BJ (cell line): ENCODE measurements around the gene GBF1. TPM values are rescaled to one million over a fixed set of nuclear protein-coding genes. Genes with fewer than 3 reads are reported as not detected.

ENCODE experiments used
- CTCF ChIA-PET: fragments of 350-600 bp; formaldehyde crosslinking; extraction: SDS; loops from one replicate; lab custom pipeline; 2021; ENCODE audit warnings: antibody characterized with exemption, inconsistent platforms; lab: Yijun Ruan, JAX
- POLR2A ChIA-PET: fragments of 300-600 bp; sonication (Branson Sonifier 250); formaldehyde crosslinking; extraction: SDS; loops from one replicate; lab custom pipeline; 2021; ENCODE audit warnings: antibody characterized with exemption; lab: Charles Lee
- DNase-seq: peaks from one replicate; pipeline ENCODE4 v3.0.0-alpha.2; 2011; ENCODE audit warnings: low read depth
- H3K27me3 ChIP-seq: 2 replicates; pipeline ENCODE4 v1.6.0; 2011; ENCODE audit warnings: low read length; ENCODE audit not compliant: control insufficient read depth, insufficient read depth
- H3K36me3 ChIP-seq: 2 replicates; pipeline ENCODE4 v1.5.1; 2011; ENCODE audit warnings: low read length; ENCODE audit not compliant: control insufficient read depth, insufficient read depth
- H3K4me3 ChIP-seq: 2 replicates; pipeline ENCODE4 v1.5.1; 2011; ENCODE audit warnings: low read depth, mild to moderate bottlenecking, control low read depth, low read length
- CTCF ChIP-seq: IDR thresholded peaks from 2 replicates; pipeline ENCODE4 v1.5.1; 2011; ENCODE audit warnings: low read depth, mild to moderate bottlenecking, control low read depth, inconsistent platforms, low read length, moderate library complexity; ENCODE audit not compliant: insufficient read depth
- polyA plus RNA-seq: library from polyadenylated mRNA; depleted of rRNA; stranded (reverse); fragments of >200 nt; gene quantifications from 2 replicates; pipeline ENCODE4 v1.2.3, GENCODE V29; 2011

Gene GBF1
- polyA plus RNA-seq, 1 experiment = 28.4 TPM

GRCh38 chr10:102233997-102234396, 11.3 kb upstream of the GBF1 start:
- Histone ChIP-seq H3K27me3 (peaks cover 20% of the 10 kb centered on the region), H3K36me3 (no peaks in the 10 kb centered on the region), H3K4me3 (no peak overlapping the region)
- TF ChIP-seq CTCF = no peak
- POLR2A ChIA-PET = no interaction called here
- CTCF ChIA-PET = interaction anchor here (0.9 to 17.7 kb wide), 5 partner anchors 65 to 190 kb away, joined by 3 to 658 read pairs (median 9); partner anchors contain the start of gene NFKB2
- DNase-seq = no peak

GRCh38 chr10:102234888-102235597, 10.3 kb upstream of the GBF1 start:
- CTCF ChIA-PET = interaction anchor here (0.9 to 17.7 kb wide), 5 partner anchors 66 to 188 kb away, joined by 3 to 658 read pairs (median 9); partner anchors contain the start of gene NFKB2
- no peak for DNase-seq
- no peak for TF ChIP-seq CTCF
- Histone ChIP-seq H3K4me3 (no peak overlapping the region), H3K36me3 (no peaks in the 10 kb centered on the region), H3K27me3 (peaks cover 24% of the 10 kb centered on the region)
- POLR2A ChIA-PET = no interaction called here

GRCh38 chr10:102235598-102235920, 9.8 kb upstream of the GBF1 start:
- DNase-seq = no peak
- POLR2A ChIA-PET = no interaction called here
- Histone ChIP-seq H3K27me3 (peaks cover 28% of the 10 kb centered on the region), H3K36me3 (no peaks in the 10 kb centered on the region), H3K4me3 (no peak overlapping the region)
- no peak for TF ChIP-seq CTCF
- CTCF ChIA-PET = interaction anchor here (1.1 to 17.7 kb wide), 5 partner anchors 8 to 188 kb away, joined by 3 to 658 read pairs (median 9); partner anchors contain the start of gene NFKB2

GRCh38 chr10:102236006-102236405, 9.3 kb upstream of the GBF1 start:
- H3K4me3 ChIP-seq = no peak overlapping the region
- POLR2A ChIA-PET = no interaction called here
- DNase-seq = no peak
- peaks cover 31% of the 10 kb centered on the region for H3K27me3 ChIP-seq
- no peak for TF ChIP-seq CTCF
- CTCF ChIA-PET = interaction anchor here (1.1 to 17.7 kb wide), 5 partner anchors 9 to 187 kb away, joined by 3 to 658 read pairs (median 9); partner anchors contain the start of gene NFKB2
- H3K36me3 ChIP-seq = no peaks in the 10 kb centered on the region

GRCh38 chr10:102237711-102238252, 7.5 kb upstream of the GBF1 start:
- H3K4me3 ChIP-seq = no peak overlapping the region
- no peak for DNase-seq
- no peak for TF ChIP-seq CTCF
- ChIA-PET CTCF (interaction anchor here (1.2 to 17.7 kb wide), 6 partner anchors 8 to 241 kb away, joined by 3 to 658 read pairs (median 4); no protein-coding TSS in a partner anchor), POLR2A (no interaction called here)
- no peaks in the 10 kb centered on the region for H3K36me3 ChIP-seq
- H3K27me3 ChIP-seq = peaks cover 31% of the 10 kb centered on the region
